ENCODE measurements around the gene PCNT.
"Not testable (repeated sequence)": the region's sequence is repeated elsewhere in the genome, so short reads cannot be mapped to it uniquely, and the experiment has no call there.

The PCNT gene

GRCh38 chr21:46459024-46459355 lies 135.0 kb downstream of the PCNT start:
- DNase-seq = no peak

GRCh38 chr21:46459356-46460112 lies 135.6 kb downstream of the PCNT start:
- peak; percentile 32 for DNase-seq

GRCh38 chr21:46461909-46462308 lies 138.0 kb downstream of the PCNT start:
- DNase-seq = no peak

GRCh38 chr21:46465153-46465552 lies 141.2 kb downstream of the PCNT start:
- not testable (repeated sequence) for DNase-seq

GRCh38 chr21:46465651-46466050 lies 141.7 kb downstream of the PCNT start:
- DNase-seq = no peak

GRCh38 chr21:46468108-46468774 lies 144.3 kb downstream of the PCNT start:
- no peak for DNase-seq

GRCh38 chr21:46469275-46469674 lies 145.3 kb downstream of the PCNT start:
- no peak for DNase-seq

- DNase-seq = no peak
Measured at GRCh38 chr21:46471514-46471913, 147.6 kb downstream of the PCNT start.

- no peak for DNase-seq
Measured at GRCh38 chr21:46472246-46472645, 148.3 kb downstream of the PCNT start.

- DNase-seq = no peak
Measured at GRCh38 chr21:46474382-46474781, 150.4 kb downstream of the PCNT start.

- no peak for DNase-seq
Measured at GRCh38 chr21:46475296-46475695, 151.3 kb downstream of the PCNT start.

- DNase-seq = no peak
Measured at GRCh38 chr21:46477765-46478164, 153.8 kb downstream of the PCNT start.

GRCh38 chr21:46478910-46479309 lies 155.0 kb downstream of the PCNT start:
- no peak for DNase-seq

- DNase-seq = no peak
Measured at GRCh38 chr21:46480466-46480865, 156.5 kb downstream of the PCNT start.

- no peak for DNase-seq
Measured at GRCh38 chr21:46482225-46482845, 158.4 kb downstream of the PCNT start.

GRCh38 chr21:46482846-46483231 lies 158.9 kb downstream of the PCNT start:
- DNase-seq = no peak

GRCh38 chr21:46483300-46484295 lies 159.6 kb downstream of the PCNT start:
- no peak for DNase-seq

- DNase-seq = no peak
Measured at GRCh38 chr21:46486481-46487126, 162.6 kb downstream of the PCNT start.

GRCh38 chr21:46489162-46489663 lies 165.3 kb downstream of the PCNT start:
- DNase-seq = no peak

GRCh38 chr21:46489800-46490199 lies 165.8 kb downstream of the PCNT start:
- DNase-seq = no peak

- no peak for DNase-seq
Measured at GRCh38 chr21:46491553-46491952, 167.6 kb downstream of the PCNT start.

GRCh38 chr21:46492851-46493250 lies 168.9 kb downstream of the PCNT start:
- DNase-seq = no peak
